Right atrium auricular region (tissue), 2 donors: Measurements from ENCODE around the gene CCL16. TPM values are rescaled to one million over a fixed set of nuclear protein-coding genes. Genes with fewer than 3 reads are reported as not detected.

Experiments
- DNase-seq: peaks from one replicate; pipeline ENCODE4 v3.0.0-alpha.2; 2019; ENCODE audit warnings: low spot score
- H3K27ac ChIP-seq, 2 donors: fragments of 200-600 bp; sonication (generic); 1 replicate in 1 of 2; 2 replicates in 1 of 2; pipeline ENCODE4 v1.5.1; 2016 to 2019
- H3K27me3 ChIP-seq, 2 donors: fragments of 200-600 bp; sonication (generic); one replicate each; pipeline versions ENCODE4 v1.5.1 to v1.6.0; 2017 to 2019
- H3K36me3 ChIP-seq: fragments of 200-600 bp; sonication (generic); one replicate; pipeline ENCODE4 v1.5.1; 2016
- H3K4me1 ChIP-seq, 2 donors: fragments of 200-600 bp; sonication (generic); one replicate each; pipeline versions ENCODE4 v1.5.1 to v1.6.0; 2017 to 2019
- H3K4me3 ChIP-seq, 2 donors: fragments of 200-600 bp; sonication (generic); 1 replicate in 1 of 2; 2 replicates in 1 of 2; pipeline ENCODE4 v1.5.1; 2017 to 2019; ENCODE audit warnings: mild to moderate bottlenecking in 1 of 2, moderate library complexity in 1 of 2
- H3K9me3 ChIP-seq, 2 donors: fragments of 200-600 bp; sonication (generic); one replicate each; pipeline ENCODE4 v1.5.1; 2019
- CTCF ChIP-seq, 2 donors: fragments of 200-600 bp; sonication (generic); IDR thresholded peaks; one replicate each; pipeline ENCODE4 v1.5.1; 2019; ENCODE audit warnings: antibody characterized with exemption in 2 of 2
- total RNA-seq, 2 donors: library from RNA; depleted of rRNA; stranded (reverse); fragments of >200 nt; gene quantifications; one replicate each; pipeline ENCODE4 v1.1.0, GENCODE V29; 2016

The CCL16 gene
- total RNA-seq, 2 donors from 2014 or later: not detected

- no peak overlapping the region for H3K27ac ChIP-seq
- no peaks in the 10 kb centered on the region for H3K36me3 ChIP-seq
- H3K9me3 ChIP-seq: no peaks in the 10 kb centered on the region
- no peaks in the 10 kb centered on the region for H3K27me3 ChIP-seq
- TF ChIP-seq CTCF (IDR thresholded peaks at IDR 0.05): no peak
- DNase-seq: no peak
- no peaks in the 10 kb centered on the region for H3K4me1 ChIP-seq
- no peak overlapping the region for H3K4me3 ChIP-seq
Observed at GRCh38 chr17:35982409-35983191, 1.3 kb upstream of the CCL16 start.

GRCh38 chr17:35981908-35982330 is 622 bp upstream of the CCL16 start:
- no peaks in the 10 kb centered on the region for H3K27me3 ChIP-seq
- TF ChIP-seq CTCF (IDR thresholded peaks at IDR 0.05): no peak
- no peak overlapping the region for H3K4me3 ChIP-seq
- no peaks in the 10 kb centered on the region for H3K4me1 ChIP-seq
- no peak for DNase-seq
- no peaks in the 10 kb centered on the region for H3K36me3 ChIP-seq
- H3K27ac ChIP-seq: no peak overlapping the region
- no peaks in the 10 kb centered on the region for H3K9me3 ChIP-seq

GRCh38 chr17:35978346-35978745 is 3.0 kb downstream of the CCL16 start:
- no peaks in the 10 kb centered on the region for H3K9me3 ChIP-seq
- no peak for DNase-seq
- TF ChIP-seq CTCF (IDR thresholded peaks at IDR 0.05): no peak
- H3K27me3 ChIP-seq: no peaks in the 10 kb centered on the region
- no peak overlapping the region for H3K27ac ChIP-seq
- no peak overlapping the region for H3K4me3 ChIP-seq
- H3K36me3 ChIP-seq: no peaks in the 10 kb centered on the region
- peaks cover 0 to 7% of the 10 kb centered on the region in 2 donors for H3K4me1 ChIP-seq

- Histone ChIP-seq H3K4me3 (no peak overlapping the region), H3K4me1 (peaks cover 0 to 8% of the 10 kb centered on the region in 2 donors), H3K27ac (no peak overlapping the region), H3K27me3 (no peaks in the 10 kb centered on the region), H3K9me3 (no peaks in the 10 kb centered on the region), H3K36me3 (no peaks in the 10 kb centered on the region)
- no peak for TF ChIP-seq CTCF (IDR thresholded peaks at IDR 0.05)
- no peak for DNase-seq
Observed at GRCh38 chr17:35977509-35977908, 3.8 kb downstream of the CCL16 start.

GRCh38 chr17:35973333-35974260 is 7.7 kb downstream of the CCL16 start:
- peaks cover 0 to 8% of the 10 kb centered on the region in 2 donors for H3K4me1 ChIP-seq
- no peak overlapping the region for H3K4me3 ChIP-seq
- no peaks in the 10 kb centered on the region for H3K27me3 ChIP-seq
- no peaks in the 10 kb centered on the region for H3K36me3 ChIP-seq
- peak; percentile 67 for DNase-seq
- no peaks in the 10 kb centered on the region for H3K9me3 ChIP-seq
- TF ChIP-seq CTCF (IDR thresholded peaks at IDR 0.05): no peak
- peak overlapping the region in 1 of 2 donors; percentile 31 for H3K27ac ChIP-seq
